Measurements from ENCODE around the gene SHE. TPM values are rescaled to one million over a fixed set of nuclear protein-coding genes. Genes with fewer than 3 reads are reported as not detected.

SHE gene
- total and polyA plus RNA-seq, 2 experiments from 2014 or later, result 2.0 to 2.7 TPM

- H3K27ac ChIP-seq, result no peak overlapping the region
- H3K4me3 ChIP-seq, result no peak overlapping the region
- H3K9me3 ChIP-seq (ENCODE audit: low read depth), result no peaks in the 10 kb centered on the region
- H3K36me3 ChIP-seq, result no peaks in the 10 kb centered on the region
- H3K4me1 ChIP-seq (ENCODE audit: low read depth), result no peaks in the 10 kb centered on the region
- DNase-seq (ENCODE audit: low read depth in 1 of 2, low spot score in 1 of 2), result no peak
- H3K27me3 ChIP-seq, result peaks cover 3% of the 10 kb centered on the region
- TF ChIP-seq CTCF (IDR thresholded peaks at IDR 0.05; ENCODE audit: low read depth, low read length), result no peak
Observed at GRCh38 chr1:154453161-154453560, 49.1 kb downstream of the SHE start.

GRCh38 chr1:154448331-154448811, 53.8 kb downstream of the SHE start:
- H3K27ac ChIP-seq, result no peak overlapping the region
- H3K4me1 ChIP-seq (ENCODE audit: low read depth), result no peaks in the 10 kb centered on the region

GRCh38 chr1:154446789-154447188, 55.4 kb downstream of the SHE start:
- peaks cover 3% of the 10 kb centered on the region for H3K27me3 ChIP-seq
- no peaks in the 10 kb centered on the region for H3K36me3 ChIP-seq
- no peak for DNase-seq (ENCODE audit: low read depth in 1 of 2, low spot score in 1 of 2)
- H3K4me3 ChIP-seq, result no peak overlapping the region
- TF ChIP-seq CTCF (IDR thresholded peaks at IDR 0.05; ENCODE audit: low read depth, low read length), result no peak
- no peak overlapping the region for H3K27ac ChIP-seq
- no peaks in the 10 kb centered on the region for H3K9me3 ChIP-seq (ENCODE audit: low read depth)
- H3K4me1 ChIP-seq (ENCODE audit: low read depth), result no peaks in the 10 kb centered on the region

More at GRCh38 chr1:154448331-154448811, 53.8 kb downstream of the SHE start:
- DNase-seq (ENCODE audit: low read depth in 1 of 2, low spot score in 1 of 2), result no peak
- no peaks in the 10 kb centered on the region for H3K9me3 ChIP-seq (ENCODE audit: low read depth)
- no peak for TF ChIP-seq CTCF (IDR thresholded peaks at IDR 0.05; ENCODE audit: low read depth, low read length)
- H3K4me3 ChIP-seq, result no peak overlapping the region
- peaks cover 3% of the 10 kb centered on the region for H3K27me3 ChIP-seq
- no peaks in the 10 kb centered on the region for H3K36me3 ChIP-seq

- no peak for TF ChIP-seq CTCF (IDR thresholded peaks at IDR 0.05; ENCODE audit: low read depth, low read length)
- no peak overlapping the region for H3K4me3 ChIP-seq
- no peaks in the 10 kb centered on the region for H3K9me3 ChIP-seq (ENCODE audit: low read depth)
- H3K4me1 ChIP-seq (ENCODE audit: low read depth), result no peaks in the 10 kb centered on the region
- H3K36me3 ChIP-seq, result no peaks in the 10 kb centered on the region
- peak in 1 of 2 donors; percentile 84 for DNase-seq (ENCODE audit: low read depth in 1 of 2, low spot score in 1 of 2)
- H3K27ac ChIP-seq, result no peak overlapping the region
- H3K27me3 ChIP-seq, result no peaks in the 10 kb centered on the region
Observed at GRCh38 chr1:154446292-154446691, 55.9 kb downstream of the SHE start.

- Histone ChIP-seq H3K27ac (no peak overlapping the region), H3K36me3 (no peaks in the 10 kb centered on the region), H3K27me3 (no peaks in the 10 kb centered on the region), H3K4me3 (no peak overlapping the region), H3K4me1 (ENCODE audit: low read depth) (no peaks in the 10 kb centered on the region), H3K9me3 (ENCODE audit: low read depth) (no peaks in the 10 kb centered on the region)
- no peak for DNase-seq (ENCODE audit: low read depth in 1 of 2, low spot score in 1 of 2)
- no peak for TF ChIP-seq CTCF (IDR thresholded peaks at IDR 0.05; ENCODE audit: low read depth, low read length)
Observed at GRCh38 chr1:154445040-154445472, 57.2 kb downstream of the SHE start.

Measured in cardiac muscle cell (in vitro differentiated cells and primary cell).